DMS153 treated with DMSO at 0.1 percent for 48 hours (cell line): ENCODE results near the gene KCNN3.
A peak's percentile ranks its signal among the peaks of the same experiment; 100 is the strongest.

Experiments
- DNase-seq: peaks from one replicate; lab custom pipeline; 2025; ENCODE audit not compliant: unreplicated experiment; lab: John Stamatoyannopoulos, UW

KCNN3 gene

DNA sequence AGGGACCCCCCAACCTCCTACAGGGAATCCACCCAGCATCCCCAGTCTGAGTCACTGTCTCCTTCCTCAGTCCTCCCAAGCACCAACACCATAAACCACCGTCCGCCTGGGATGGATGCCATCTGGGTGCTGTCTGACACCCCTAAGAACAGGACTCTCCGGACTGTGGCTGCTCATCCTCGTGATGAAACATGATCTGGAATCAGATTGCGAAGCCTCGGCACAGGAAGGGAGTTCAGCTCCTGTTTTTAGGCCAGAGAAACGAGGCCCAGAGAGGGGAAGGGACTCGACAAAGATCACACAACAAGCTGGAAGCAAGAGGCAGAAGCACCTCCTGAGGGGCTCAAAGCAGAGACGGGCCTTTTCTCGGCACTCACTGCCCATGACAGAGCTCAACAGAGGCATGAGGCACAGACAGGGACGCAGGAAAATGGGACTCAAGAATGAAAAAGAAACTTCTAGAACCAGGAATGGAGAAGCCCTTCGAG, 8.4 kb downstream of the KCNN3 start:
- DNase-seq: no peak

- DNase-seq: no peak
These were observed 9.8 kb downstream of the KCNN3 start for GRCh38 chr1:154860156-154860870.

- no peak for DNase-seq
These were observed 10.3 kb downstream of the KCNN3 start for GRCh38 chr1:154859786-154860155.

DNA sequence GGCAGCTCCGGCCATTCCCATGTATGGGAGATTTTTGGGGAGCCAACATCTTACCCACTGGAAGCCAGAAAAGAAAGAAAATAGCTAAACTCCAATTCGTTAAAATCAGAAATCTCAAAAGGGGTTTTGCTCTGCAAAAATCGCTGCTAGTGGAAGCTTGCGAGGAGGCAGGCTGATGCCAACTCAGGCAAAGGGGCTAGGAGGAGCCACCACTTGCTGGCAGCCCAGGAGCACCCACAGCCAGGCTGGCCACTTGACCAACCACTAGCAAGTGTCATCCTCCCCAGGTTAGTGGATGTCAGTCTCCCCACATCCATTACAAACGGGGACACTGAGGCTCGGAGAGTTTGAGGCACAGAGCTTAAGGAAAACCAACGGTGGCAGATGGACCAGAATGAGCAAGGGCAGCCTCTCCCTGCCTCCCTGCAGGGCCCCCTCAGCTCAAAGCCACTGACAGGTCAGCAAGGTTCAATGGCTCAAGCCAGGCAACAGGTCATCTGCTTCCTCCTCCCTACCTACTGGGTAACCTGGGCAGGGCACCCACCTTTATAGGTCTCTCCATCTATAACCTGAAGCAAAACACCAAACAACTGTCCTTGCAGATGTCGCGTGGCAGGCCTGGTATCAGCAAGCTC, 10.8 kb downstream of the KCNN3 start:
- no peak for DNase-seq

DNA sequence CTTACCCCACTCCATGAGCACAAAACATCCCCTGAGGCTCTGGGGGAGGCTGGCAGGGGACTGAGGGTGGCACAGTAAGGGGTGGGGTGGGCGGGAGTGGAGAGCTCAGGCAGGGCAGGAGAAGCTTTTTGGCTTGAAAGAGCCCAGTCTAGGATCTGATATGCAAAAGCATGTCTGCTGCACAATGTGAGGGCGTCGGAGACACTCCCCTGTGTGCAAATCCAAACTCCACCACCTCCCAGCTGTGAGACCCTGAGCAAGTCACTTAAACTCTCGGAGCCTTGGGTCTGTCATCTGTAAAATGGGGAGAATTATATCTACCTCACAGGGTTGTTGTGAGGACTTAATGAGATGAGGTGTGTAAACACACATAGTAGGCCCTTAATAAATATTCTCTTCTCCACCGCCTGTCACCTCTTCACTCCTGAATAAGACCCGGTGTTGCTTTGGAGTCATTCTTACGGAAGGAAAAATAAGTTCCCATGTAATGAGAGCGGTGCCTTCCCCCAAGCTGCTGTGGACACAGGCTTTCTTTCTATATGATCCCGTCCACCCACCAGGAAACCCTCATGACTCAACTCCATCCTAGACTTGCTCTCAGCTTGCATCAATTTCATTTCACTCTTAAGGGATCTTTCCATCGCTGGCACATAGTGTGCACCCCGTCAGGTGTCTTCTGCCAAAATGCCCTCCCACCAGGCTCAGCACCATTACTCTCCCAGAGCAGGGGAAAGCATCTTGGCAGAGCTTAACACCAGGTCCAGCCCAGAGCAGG, 12.5 kb downstream of the KCNN3 start:
- DNase-seq: no peak

GRCh38 chr1:154857022-154857421, 13.1 kb downstream of the KCNN3 start:
- DNase-seq: no peak

DNA sequence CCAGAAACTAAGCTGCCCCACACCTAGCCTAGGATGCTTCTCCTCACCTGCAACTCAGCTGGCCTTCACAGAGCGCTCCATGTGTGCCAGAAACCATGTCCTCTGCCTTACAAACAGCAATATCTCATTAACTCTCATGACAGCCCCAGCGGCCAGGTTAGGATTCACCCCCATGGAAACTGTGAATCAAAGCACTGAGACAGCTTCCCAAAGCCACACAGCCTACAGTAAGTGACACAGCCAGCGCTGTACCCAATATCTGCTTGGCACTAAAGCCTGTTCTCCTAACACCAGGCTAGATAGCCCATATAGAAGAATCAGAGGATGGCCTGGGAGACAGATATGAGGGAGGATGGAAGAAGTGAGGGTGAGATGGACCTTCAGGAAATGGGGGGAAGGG, 13.5 kb downstream of the KCNN3 start:
- no peak for DNase-seq

DNA sequence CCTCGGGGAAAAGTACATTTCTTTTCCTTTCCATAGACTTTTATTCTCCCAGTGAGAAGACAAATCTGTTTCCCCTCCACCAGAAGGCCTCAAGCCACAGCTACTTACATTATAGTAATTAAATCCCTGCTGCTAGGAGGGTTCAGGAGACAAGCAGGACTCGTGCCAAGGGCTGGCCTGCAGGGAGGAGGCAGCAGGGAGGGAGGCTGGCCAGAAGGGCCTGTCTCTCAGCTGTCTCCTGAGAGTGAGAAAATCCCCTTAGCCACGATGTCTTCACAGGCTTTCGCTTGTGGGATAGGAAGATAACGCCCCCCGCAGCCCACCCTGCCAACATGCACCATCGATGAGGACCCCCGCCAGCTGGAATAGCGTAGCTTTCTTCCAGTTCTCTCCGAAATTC, 14.0 kb downstream of the KCNN3 start:
- DNase-seq: no peak

DNA sequence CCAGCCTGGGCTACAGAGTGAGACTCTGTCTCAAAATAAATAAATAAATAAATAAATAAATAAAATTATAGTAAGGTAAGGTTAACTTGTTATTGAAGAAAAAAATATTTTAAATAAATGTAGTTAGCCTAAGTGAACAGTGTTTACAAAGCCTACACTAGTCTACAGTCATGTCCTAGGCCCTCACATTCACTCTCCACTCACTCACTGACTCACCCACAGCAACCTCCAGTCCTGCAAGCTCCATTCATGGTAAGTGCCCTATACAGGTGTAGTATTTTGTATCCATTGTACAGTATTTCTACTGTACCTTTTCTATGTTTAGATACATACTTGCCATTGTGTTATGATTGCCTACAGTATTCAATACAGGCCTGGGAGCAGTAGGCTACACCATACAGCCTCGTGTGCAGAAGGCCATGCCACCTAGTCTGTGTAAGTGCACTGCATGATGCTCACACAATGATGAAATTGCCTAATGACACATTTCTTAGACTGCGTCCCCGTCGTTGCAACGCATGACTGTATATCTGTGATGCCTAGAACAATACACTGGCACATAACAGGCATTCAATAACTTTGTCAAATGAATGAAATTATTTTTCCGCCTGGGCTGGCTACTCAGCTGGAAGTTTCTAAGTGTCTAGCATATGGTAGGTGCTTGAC, 14.8 kb downstream of the KCNN3 start:
- DNase-seq: no peak

DNA sequence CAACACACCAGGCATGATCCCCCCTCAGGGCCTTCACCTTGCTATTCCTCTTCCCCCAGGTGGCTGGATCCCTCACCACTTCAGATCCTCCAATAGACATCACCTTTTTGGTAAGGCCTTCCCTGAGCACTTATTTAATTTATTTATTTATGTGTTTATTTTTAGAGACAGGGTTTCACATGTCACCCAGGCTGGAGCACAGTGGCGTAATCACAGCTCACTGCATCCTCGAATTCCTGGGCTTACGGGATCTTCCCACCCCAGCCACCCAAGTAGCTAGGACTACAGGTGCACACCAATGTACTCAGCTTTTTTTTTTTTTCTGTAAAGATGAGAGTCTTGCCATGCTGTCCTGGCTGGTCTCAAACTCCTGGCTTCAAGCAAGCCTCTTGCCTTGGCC, 17.2 kb downstream of the KCNN3 start:
- no peak for DNase-seq

DNA sequence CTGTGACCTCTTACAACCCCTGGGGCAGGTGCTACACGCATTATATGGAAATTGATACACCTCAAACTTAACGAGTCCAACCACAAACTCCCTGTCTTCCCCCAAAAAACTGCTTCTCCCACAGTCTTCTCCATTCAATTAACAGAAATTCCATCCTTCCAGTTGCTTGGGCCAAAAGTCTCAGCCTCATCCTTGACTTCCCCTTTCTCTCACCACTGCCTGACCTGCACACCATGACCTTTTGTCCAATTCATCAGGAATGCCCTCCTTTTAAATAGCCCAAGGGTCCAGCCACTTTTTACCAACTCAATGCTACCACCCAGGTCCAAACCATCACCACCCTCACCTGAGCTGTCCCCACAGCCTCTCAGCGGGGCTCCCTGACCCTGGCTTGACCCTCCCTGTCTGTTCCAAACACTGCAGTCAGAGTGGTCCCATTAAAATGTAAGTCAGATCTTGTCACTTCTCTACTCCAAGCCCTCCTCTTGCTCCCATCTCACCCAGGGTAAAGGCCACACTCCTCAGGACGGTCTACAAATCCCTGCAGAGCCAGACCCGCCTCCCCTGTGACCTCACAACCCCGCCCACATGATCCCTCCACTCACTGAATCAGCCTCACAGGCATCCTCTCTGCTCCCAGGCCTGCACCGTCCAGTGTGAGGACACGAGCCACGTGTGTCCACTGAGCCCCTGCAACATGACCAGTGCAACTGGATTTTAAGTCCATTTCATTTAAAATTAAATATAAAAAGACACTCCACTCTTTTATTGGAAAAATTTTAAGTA, 18.5 kb downstream of the KCNN3 start:
- DNase-seq: no peak

- DNase-seq: no peak
These were observed 20.4 kb downstream of the KCNN3 start for GRCh38 chr1:154849645-154850131.

- no peak for DNase-seq
These were observed 21.1 kb downstream of the KCNN3 start for GRCh38 chr1:154848983-154849382.

DNA sequence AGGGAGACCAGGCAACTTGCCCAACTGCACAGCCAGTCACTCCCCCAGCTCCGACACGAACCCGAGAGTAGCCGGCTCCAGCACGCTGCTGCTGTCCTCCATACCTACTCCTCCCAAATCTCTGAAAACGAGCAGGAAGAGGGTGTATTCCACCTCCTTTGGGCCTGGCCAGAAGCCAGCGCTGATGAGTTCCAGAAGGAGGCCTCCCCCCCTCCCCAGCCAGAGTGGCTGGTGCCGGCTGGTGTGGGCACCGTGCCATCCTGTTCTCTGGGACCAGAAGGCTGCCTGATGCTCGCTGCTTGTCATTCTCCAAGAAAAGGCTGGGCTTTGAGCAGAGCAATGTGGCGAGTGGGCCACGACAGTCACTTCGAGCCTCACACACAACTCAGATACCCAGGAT, 22.2 kb downstream of the KCNN3 start:
- peak; percentile 81 for DNase-seq

- no peak for DNase-seq
These were observed 23.3 kb downstream of the KCNN3 start for GRCh38 chr1:154846565-154847442.

- DNase-seq: no peak
These were observed 24.2 kb downstream of the KCNN3 start for GRCh38 chr1:154845879-154846278.

DNA sequence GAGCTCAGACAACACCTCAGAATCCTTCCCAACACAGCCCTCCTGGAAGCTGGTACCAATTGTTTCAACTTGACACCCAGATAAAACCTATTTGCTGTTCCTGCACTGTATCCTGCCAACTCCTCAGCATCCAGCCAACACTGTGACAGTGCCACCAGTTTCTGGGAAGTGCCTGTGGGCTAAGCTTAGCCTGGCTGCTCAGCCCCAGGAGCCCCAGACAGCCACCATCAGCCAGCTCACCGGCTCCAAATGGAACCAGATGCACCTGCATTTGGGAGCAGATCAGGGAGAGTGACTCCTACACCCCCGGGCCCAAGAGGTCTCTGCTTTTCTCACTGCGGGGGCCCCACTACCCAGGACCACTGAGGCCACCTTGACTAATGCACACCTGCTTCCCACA, 24.9 kb downstream of the KCNN3 start:
- DNase-seq: no peak

DNA sequence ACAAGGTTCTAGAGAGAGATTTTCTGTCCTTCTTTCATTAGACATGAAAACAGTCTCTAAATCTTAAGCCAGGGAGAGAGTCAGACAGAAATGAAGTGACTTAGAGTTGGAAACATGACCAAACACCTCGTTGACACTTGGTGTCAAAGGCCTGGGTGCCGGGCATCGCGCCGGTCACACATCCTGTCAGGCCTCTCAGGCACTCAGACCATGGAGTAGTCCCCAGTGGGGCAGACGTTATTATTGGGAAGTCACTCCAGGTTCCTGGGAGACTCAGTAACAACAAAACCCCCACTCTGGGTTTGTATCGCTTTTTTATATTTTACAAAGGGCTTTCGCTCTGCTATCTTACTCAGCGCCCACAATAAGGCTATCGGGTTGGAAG, 25.8 kb downstream of the KCNN3 start:
- no peak for DNase-seq

DNA sequence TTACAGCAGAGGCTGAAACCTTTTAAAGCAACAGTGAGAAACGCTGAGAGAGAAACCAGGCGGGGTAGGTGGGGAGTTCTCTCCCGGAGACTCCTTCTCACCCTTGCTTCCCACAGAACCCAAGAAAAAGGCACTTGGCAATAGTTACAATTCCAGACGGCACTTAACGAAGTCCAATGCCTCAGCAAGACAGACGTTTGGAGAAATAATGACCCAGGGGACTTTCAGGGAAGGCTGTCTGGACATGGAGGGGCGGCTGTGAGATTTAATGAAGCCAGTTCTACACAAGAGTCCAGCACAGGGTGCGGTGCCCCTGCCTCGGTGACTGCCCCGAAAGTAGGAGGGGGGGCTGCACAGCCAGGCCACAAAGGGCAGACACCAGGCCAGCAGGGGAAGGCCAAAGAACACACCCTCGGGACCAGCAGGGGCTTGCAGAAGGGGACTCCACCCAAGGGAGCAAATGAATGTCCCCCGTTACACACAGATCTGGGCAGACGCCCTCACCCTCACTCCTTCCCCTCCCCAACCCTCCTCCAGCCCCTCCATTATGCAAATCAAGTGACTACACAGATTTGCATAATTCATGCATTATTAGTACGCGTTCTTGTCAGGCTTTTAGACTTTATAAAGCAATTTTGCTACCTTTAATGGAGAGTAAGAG, 26.3 kb downstream of the KCNN3 start:
- no peak for DNase-seq
